ENCODE results near the gene TSPAN31.

The TSPAN31 gene

GRCh38 chr12:57735198-57735855 is 9.5 kb upstream of the TSPAN31 start:
- in situ Hi-C loops (cut with HindIII; ENCODE audit: low sequenced_read_pairs), result no loop called here

- in situ Hi-C loops (cut with HindIII; ENCODE audit: low sequenced_read_pairs), result no loop called here
These were observed 8.7 kb upstream of the TSPAN31 start for GRCh38 chr12:57735952-57736740.

- in situ Hi-C loops (cut with HindIII; ENCODE audit: low sequenced_read_pairs), result no loop called here
These were observed 7.9 kb upstream of the TSPAN31 start for GRCh38 chr12:57736741-57737466.

DNA sequence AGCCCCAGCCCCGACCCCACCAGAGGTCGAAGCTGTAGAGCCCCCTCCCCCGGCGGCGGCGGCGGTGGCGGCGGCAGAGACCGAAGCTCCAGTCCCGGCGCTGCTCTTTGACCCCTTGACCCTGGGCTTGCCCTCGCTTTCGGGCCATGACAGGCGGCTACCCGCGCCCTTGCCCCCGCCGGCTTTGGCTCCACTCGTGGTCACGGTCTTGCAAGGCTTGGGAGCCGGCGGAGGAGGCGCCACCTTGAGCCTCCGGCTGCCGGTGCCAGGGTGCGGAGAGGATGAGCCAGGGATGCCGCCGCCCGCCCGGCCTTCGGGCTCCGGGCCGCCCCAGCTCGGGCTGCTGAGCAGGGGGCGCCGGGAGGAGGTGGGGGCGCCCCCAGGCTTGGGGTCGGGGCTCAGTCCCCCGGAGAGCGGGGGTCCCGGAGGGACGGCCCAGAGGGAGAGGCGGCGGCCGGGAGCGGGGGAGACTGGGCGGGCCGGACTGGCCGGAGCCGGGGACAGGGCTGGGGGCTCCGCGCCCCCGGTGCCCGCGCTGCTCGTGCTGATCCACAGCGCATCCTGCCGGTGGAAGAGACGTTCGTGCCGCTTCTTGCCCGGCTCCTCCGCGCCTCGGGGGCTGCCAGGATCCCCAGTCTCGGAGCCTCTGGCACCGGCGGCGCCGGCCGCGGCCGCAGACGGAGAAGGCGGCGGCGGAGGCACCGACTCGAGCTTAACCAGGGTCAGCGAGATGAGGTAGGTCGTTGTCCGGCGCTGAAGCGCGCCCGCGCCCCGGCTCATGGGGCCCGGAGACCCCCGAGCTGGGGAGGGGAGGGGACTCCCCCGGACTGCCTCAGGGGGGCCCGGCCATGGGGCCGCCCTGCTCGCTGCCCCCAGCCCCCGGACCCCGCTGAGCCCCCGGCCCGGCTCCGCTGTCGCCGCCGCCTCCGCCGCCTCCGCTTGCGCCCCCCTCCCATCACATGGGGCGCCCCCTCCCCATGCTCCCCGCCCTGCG is 7.1 kb upstream of the TSPAN31 start:
- in situ Hi-C loops (cut with HindIII; ENCODE audit: low sequenced_read_pairs), result no loop called here

DNA sequence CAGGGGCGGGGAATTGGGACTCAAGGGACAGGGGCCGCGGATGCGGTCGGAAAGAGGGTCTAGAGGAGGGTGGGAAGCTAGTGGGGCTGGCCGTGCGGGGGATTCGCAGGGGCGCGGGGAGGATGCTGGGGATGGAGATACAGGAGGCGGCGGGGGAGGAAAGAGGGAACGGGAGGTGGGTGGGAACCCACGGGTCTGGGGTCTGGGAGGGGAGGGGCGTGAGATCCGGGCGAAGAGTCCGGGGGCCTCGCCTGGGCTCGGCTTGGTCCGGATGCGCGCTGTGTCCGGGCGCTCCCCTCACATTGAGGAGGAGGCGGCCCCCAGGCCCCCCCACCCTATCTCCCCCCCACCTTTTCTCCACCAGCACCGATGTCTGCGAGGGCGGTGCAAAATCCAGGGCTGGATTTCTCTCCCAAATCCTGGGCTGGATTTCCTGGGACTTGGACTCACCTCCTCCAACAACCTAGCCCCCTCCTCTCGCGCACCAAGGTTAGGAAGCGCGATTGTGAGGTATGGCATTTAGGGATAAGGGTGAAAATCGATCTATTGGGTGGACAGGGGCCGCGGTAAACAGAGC is 6.1 kb upstream of the TSPAN31 start, which contains the start of gene AGAP2:
Gene AGAP2, minus strand, starts transcription at position 82 of the 577 bp plus-strand sequence. CDS start 496 bp downstream, outside the sequence.
- in situ Hi-C loops (cut with HindIII; ENCODE audit: low sequenced_read_pairs), result no loop called here

DNA sequence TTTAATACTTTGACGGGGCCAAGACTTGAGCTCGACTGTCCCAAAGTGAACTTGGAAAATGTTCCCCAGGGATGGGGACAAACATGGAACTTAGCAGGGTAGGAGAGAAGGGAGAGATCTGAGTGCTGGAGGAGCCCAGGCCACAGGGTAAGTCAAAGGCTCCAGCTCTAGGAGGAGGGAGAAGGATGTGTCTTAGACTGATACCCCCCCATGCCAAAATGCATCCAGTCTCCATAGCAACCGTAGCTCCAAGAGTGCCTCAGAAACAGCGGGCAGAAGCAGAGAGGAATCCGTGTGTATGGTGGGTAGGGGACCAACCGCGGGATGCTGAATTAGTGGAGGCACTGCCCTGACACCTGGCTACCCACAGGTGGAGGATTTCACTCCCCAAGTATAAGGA is 5.5 kb upstream of the TSPAN31 start:
- in situ Hi-C loops (cut with HindIII; ENCODE audit: low sequenced_read_pairs), result no loop called here

GRCh38 chr12:57739914-57740538 is 4.8 kb upstream of the TSPAN31 start:
- in situ Hi-C loops (cut with HindIII; ENCODE audit: low sequenced_read_pairs), result no loop called here

DNA sequence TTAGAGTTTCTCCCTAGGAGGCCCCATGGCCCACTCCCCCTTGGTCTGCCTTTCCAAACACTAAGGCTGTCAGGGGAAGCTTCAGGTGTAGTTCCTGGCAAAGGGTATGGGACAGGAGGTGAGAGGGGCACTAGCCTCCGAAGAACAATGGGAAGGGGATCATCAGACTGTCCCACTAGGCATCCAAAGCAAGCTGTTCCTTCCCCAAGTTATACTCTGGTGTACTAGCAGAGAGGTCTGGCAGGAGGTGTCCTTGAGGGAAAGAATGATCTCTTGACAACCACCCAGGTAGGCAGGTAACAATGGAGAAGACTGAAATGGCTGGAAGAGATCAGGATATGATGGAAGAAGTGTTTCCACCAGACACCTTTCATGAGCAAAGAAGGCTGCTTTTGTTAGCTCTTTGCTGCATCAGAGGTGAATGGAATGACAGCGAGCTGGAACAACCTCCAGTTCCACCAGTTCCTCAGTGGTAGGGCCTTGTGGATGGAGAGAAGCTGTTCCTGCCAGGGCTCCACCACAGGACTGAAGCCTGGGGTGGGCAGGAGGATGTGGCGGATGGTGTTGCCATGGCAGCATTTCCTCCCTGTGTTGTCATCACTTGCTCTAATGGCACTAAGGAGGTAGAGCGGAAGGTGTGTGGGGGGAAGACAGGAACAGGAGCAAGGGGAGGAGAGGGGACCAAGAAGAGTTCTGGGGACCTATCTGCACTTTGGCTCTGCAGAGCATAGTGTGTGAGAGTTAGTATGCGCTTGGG is 4.0 kb upstream of the TSPAN31 start:
- in situ Hi-C loops (cut with HindIII; ENCODE audit: low sequenced_read_pairs), result no loop called here

GRCh38 chr12:57741413-57741789 is 3.4 kb upstream of the TSPAN31 start:
- in situ Hi-C loops (cut with HindIII; ENCODE audit: low sequenced_read_pairs), result no loop called here

- in situ Hi-C loops (cut with HindIII; ENCODE audit: low sequenced_read_pairs), result no loop called here
These were observed 2.7 kb upstream of the TSPAN31 start for GRCh38 chr12:57741844-57742738.

GRCh38 chr12:57743769-57744168 is 1.1 kb upstream of the TSPAN31 start:
- in situ Hi-C loops (cut with HindIII; ENCODE audit: low sequenced_read_pairs), result no loop called here

GRCh38 chr12:57744194-57744776 is 554 bp upstream of the TSPAN31 start:
- in situ Hi-C loops (cut with HindIII; ENCODE audit: low sequenced_read_pairs), result no loop called here

GRCh38 chr12:57745485-57745881 is 644 bp downstream of the TSPAN31 start:
- in situ Hi-C loops (cut with HindIII; ENCODE audit: low sequenced_read_pairs), result no loop called here

DNA sequence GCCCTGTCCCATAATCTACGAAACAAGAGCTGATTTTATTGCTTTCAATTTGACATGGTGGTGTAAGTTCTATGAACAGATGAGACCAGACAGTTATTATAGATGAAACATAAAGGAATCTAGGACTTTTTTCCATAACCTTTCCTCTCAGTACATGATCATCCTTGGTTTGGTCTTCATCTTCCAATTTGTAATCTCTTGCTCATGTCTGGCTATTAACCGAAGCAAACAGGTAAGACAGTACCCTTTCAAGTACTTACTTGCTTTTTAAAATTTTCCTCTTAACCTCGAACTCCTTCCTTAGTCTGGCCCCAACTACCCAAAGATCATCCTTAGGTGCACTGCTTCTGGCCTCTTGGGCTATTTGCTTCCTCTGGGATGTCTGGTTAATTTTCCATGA is 1.2 kb downstream of the TSPAN31 start:
- in situ Hi-C loops (cut with HindIII; ENCODE audit: low sequenced_read_pairs), result no loop called here

- in situ Hi-C loops (cut with HindIII; ENCODE audit: low sequenced_read_pairs), result no loop called here
These were observed 4.2 kb downstream of the TSPAN31 start for GRCh38 chr12:57749061-57749460.

GRCh38 chr12:57750561-57751431 is 6.0 kb downstream of the TSPAN31 start:
- in situ Hi-C loops (cut with HindIII; ENCODE audit: low sequenced_read_pairs), result no loop called here

GRCh38 chr12:57751432-57751787 is 6.6 kb downstream of the TSPAN31 start:
- in situ Hi-C loops (cut with HindIII; ENCODE audit: low sequenced_read_pairs), result no loop called here

All from DLD1 (cell line).